HG03103 (cell line): Measurements from ENCODE around the gene SFXN4.
"Not testable (repeated sequence)": the region's sequence is repeated elsewhere in the genome, so short reads cannot be mapped to it uniquely, and the experiment has no call there.

Experiments used
- ATAC-seq: cut with Tn5 transposase; IDR thresholded peaks from one replicate; pipeline ENCODE4 v1.9.1; 2021; ENCODE audit warnings: low read depth; ENCODE audit not compliant: unreplicated experiment

Gene SFXN4

GRCh38 chr10:119149157-119149556, 16.4 kb downstream of the SFXN4 start:
- no peak for ATAC-seq

GRCh38 chr10:119143657-119144056, 21.9 kb downstream of the SFXN4 start:
- ATAC-seq: no peak

- no peak for ATAC-seq
Observed at GRCh38 chr10:119140603-119141245, 24.8 kb downstream of the SFXN4 start.

- no peak for ATAC-seq
Observed at GRCh38 chr10:119139464-119140067, 25.9 kb downstream of the SFXN4 start.

GRCh38 chr10:119138346-119139306, 26.9 kb downstream of the SFXN4 start:
- no peak for ATAC-seq

GRCh38 chr10:119137878-119138277, 27.6 kb downstream of the SFXN4 start:
- not testable (repeated sequence) for ATAC-seq

- no peak for ATAC-seq
Observed at GRCh38 chr10:119136084-119136483, 29.4 kb downstream of the SFXN4 start.

- ATAC-seq: no peak
Observed at GRCh38 chr10:119135513-119135881, 30.0 kb downstream of the SFXN4 start.

- no peak for ATAC-seq
Observed at GRCh38 chr10:119133949-119134348, 31.6 kb downstream of the SFXN4 start.

GRCh38 chr10:119132521-119133345, 32.8 kb downstream of the SFXN4 start:
- no peak for ATAC-seq

- ATAC-seq: peak; percentile 54
Observed at GRCh38 chr10:119131512-119132240, 33.8 kb downstream of the SFXN4 start.

- ATAC-seq: no peak
Observed at GRCh38 chr10:119129721-119130120, 35.8 kb downstream of the SFXN4 start.

- ATAC-seq: no peak
Observed at GRCh38 chr10:119125942-119126341, 39.6 kb downstream of the SFXN4 start.

GRCh38 chr10:119120875-119121274, 44.6 kb downstream of the SFXN4 start:
- ATAC-seq: no peak

GRCh38 chr10:119120413-119120867, 45.1 kb downstream of the SFXN4 start:
- peak; percentile 87 for ATAC-seq

- ATAC-seq: no peak
Observed at GRCh38 chr10:119119400-119119799, 46.1 kb downstream of the SFXN4 start.

- no peak for ATAC-seq
Observed at GRCh38 chr10:119118231-119118630, 47.3 kb downstream of the SFXN4 start.

- no peak for ATAC-seq
Observed at GRCh38 chr10:119116326-119116951, 49.1 kb downstream of the SFXN4 start.

- no peak for ATAC-seq
Observed at GRCh38 chr10:119115926-119116325, 49.6 kb downstream of the SFXN4 start.
